Neural progenitor cell (in vitro differentiated cells): ENCODE results near the gene COL19A1.

Experiments used
- EZH2 ChIP-seq: fragments of 200-600 bp; sonication (generic); IDR thresholded peaks from 2 replicates; pipeline ENCODE4 v1.6.1; 2017; ENCODE audit warnings: antibody characterized with exemption, mild to moderate bottlenecking, moderate library complexity
- EZH2phosphoT487 ChIP-seq: fragments of 200-600 bp; sonication (generic); IDR thresholded peaks from 2 replicates; pipeline ENCODE4 v1.6.1; 2017; ENCODE audit warnings: antibody characterized with exemption
- TF ChIP-seq, protein P1 (sequence below): fragments of 200-600 bp; sonication (generic); IDR thresholded peaks from 2 replicates; pipeline ENCODE4 v1.5.1; 2017; ENCODE audit warnings: antibody characterized with exemption, mild to moderate bottlenecking

GRCh38 chr6:70008189-70008588, 141.8 kb downstream of the COL19A1 start:
- TF ChIP-seq EZH2 (no peak), EZH2phosphoT487 (no peak)
- TF ChIP-seq, protein P1, sequence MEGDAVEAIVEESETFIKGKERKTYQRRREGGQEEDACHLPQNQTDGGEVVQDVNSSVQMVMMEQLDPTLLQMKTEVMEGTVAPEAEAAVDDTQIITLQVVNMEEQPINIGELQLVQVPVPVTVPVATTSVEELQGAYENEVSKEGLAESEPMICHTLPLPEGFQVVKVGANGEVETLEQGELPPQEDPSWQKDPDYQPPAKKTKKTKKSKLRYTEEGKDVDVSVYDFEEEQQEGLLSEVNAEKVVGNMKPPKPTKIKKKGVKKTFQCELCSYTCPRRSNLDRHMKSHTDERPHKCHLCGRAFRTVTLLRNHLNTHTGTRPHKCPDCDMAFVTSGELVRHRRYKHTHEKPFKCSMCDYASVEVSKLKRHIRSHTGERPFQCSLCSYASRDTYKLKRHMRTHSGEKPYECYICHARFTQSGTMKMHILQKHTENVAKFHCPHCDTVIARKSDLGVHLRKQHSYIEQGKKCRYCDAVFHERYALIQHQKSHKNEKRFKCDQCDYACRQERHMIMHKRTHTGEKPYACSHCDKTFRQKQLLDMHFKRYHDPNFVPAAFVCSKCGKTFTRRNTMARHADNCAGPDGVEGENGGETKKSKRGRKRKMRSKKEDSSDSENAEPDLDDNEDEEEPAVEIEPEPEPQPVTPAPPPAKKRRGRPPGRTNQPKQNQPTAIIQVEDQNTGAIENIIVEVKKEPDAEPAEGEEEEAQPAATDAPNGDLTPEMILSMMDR, result no peak
